GM18909 (cell line): Measurements from ENCODE around the gene TP53AIP1.

ENCODE experiments used
- ATAC-seq: cut with Tn5 transposase; IDR thresholded peaks from one replicate; pipeline ENCODE4 v1.9.1; 2021; ENCODE audit warnings: mild to moderate bottlenecking; ENCODE audit not compliant: unreplicated experiment, poor library complexity

Gene TP53AIP1

GRCh38 chr11:128946648-128947047 is 4.0 kb upstream of the TP53AIP1 start:
- no peak for ATAC-seq

DNA sequence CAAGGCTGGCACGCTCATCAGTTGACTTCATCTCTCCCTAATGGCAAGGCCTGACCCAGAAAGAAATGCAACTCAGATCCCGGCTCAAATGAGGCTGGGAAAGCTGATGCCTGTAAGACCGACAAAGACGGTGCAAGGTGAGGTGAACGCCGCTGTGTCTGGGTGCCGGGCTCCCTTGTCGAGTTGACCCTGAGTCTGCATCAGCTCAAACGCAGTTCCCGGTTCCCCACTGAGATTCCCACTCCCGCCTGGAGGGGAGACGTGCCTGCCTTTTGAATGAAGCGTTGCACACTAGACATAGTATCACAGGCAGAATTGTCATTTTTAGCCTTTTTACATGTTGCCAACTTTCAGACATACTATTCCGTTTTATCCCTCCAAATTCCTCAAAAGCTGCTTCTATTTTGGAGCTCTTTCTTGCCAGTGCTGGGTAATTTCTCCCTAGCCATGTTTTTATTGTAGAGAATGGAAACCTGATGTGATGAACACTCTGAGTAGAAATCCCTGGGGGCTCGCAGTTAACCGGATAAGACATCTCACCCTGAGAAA is 831 bp upstream of the TP53AIP1 start:
- ATAC-seq, result no peak

DNA sequence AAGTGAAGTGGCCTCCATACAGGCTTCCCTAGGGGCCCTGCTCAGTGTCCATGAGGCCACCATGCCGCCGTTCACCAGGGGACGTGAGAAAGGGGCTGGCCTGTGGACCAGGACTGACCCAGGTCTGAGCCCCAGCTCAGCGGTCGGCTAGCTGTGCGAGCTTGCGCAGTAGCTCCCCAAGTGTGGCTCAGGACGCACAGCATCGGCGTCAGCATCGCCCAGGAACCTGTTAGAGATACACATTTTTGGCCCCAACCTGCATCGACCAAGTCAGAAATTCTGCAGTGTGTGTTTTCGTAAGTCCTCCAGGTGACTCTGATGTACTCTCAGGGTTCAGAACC is 429 bp downstream of the TP53AIP1 start:
- no peak for ATAC-seq

DNA sequence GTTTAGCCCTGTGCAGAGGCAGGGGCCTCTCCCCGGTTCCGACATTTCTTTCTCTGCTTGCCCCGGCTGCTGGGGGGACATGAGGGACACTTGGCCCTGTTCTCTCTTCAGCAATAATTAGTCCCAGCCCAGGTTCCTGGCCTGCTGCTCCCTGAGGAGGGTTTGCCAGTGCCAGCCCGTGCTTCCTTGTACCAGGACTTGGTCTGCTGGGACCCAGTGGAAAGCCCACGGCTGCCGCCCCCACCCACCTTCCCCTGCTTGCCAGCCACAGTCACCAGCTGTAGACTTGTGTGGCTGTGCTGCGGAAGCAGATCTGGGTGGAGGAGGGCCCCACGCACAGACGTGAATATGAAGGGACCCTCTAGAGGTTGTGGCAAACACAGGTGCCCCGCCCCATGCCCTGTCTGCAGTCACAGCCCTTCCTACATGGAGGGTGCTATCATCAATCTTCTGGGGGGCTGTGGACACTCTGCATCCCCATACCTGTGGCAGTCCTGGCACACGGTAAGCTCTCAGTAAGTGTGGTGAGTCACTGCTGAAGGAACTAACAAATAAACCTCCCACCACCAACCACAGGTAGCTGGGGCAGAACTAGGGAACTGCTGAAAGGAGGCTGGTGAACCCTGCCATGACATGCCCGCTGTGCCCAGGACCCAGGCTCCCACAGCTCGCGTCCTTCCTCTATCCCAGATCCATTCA is 949 bp downstream of the TP53AIP1 start:
- ATAC-seq, result no peak

GRCh38 chr11:128941110-128941509 is 1.6 kb downstream of the TP53AIP1 start:
- no peak for ATAC-seq

DNA sequence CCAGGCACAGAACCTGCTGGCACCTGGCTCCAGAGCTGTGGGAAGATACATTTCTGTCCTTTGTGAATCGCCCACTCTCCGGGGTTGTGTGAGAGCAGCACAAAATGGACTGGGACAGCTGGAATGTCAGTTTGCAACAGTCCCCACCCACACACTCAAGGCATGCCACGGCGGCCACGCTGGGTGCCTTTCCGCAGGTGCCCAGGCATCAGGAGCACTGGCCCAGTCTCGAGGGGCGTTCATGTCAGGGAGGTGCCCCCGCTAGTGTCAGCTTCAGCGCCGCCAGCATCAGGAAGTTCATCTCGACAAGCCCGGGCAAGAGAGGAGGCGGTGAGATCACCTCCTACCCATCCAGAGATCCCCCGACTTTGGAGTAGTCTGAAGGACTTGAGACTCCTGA is 2.1 kb downstream of the TP53AIP1 start:
- ATAC-seq, result no peak

DNA sequence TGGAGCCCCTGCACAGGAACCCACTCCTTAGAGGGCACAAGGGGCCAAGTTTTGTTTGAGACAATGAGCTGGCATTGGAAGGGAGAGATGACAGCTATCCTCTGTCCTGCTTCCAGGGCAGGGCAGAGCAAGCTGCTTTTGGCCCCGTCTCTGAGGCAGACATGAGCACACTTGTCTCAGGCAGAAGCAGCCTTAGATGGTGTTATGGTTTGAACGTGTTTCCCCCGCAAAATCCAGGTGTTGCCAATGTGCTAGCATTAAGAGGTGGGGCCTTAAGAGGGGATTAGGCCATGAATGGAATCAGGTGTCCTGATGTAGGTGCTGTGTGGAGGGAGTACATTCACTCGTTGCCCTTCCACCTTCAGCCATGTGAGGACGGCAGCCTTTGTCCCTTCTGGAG is 2.5 kb downstream of the TP53AIP1 start:
- no peak for ATAC-seq

- ATAC-seq, result no peak
Observed at GRCh38 chr11:128939591-128939990, 3.1 kb downstream of the TP53AIP1 start.

- ATAC-seq, result no peak
Observed at GRCh38 chr11:128938156-128938885, 4.3 kb downstream of the TP53AIP1 start.

- no peak for ATAC-seq
Observed at GRCh38 chr11:128937480-128937879, 5.2 kb downstream of the TP53AIP1 start.

DNA sequence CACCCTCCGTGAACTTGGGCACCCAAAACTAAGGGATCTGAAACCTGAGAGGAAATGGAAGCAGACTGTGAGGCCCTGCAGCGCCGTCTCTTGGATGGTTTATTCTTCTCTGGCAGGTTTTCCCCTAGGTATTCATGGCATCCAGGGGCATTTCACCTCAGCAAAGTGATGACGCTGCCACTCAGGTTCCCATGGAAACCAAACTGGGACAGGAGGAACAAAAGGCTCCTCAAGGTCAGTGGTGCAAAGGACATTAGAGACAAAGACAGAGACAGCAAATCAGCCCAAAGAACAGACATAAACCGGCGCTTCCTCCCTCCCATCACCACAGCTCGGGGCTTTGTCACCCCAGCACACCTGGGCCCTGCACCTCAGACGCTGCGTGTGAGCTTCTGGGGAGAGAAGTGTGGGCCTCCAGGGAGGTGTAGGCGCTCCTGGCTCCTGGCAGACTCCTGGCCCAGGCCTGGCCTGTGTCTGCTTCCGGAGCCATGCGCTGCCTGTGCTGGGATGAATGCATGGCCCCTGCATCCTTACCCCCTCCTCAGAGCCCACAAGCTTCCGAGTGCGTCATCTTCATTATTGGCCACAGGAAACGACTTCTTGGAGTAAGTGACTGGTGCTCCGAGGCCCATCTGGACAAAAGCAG is 5.9 kb downstream of the TP53AIP1 start:
- no peak for ATAC-seq

DNA sequence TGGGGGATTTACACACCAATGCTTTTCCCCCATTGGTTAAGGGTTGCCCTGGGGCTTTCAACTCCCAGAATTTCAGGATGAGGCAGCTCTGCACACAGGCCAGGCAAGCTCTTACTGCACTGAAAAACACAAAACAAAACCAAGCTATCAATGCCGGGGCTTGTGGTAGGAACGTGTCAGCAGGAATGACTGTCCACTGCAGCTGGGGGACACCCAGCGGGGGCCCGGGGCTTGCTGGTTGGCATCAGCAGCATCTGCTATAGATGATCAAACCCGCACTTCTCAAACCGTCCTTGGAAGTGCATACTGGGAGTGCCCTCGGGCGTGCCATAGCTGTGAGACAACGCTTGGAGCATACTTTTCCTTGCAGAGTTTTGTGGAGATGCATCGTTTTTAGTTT is 7.7 kb downstream of the TP53AIP1 start:
- ATAC-seq, result no peak

DNA sequence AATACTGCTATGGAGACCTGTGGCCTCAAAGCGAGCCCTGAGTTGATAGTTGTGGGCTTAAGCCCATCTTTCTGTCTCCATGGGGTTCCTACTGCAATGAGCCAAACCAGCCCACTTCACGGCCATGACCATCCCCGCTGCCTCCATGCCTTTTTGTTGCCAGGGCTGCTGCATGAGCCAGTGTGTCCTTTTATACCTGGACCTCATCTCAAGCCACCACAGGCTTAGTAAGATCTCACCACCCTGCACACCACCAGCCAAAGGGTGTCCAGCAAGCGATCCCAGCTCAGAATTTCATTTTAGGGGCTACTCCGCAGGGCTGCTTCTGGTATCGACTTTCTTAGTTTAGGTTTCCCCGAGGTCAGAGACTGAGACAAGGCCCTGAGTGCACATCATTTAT is 8.3 kb downstream of the TP53AIP1 start:
- ATAC-seq, result no peak

DNA sequence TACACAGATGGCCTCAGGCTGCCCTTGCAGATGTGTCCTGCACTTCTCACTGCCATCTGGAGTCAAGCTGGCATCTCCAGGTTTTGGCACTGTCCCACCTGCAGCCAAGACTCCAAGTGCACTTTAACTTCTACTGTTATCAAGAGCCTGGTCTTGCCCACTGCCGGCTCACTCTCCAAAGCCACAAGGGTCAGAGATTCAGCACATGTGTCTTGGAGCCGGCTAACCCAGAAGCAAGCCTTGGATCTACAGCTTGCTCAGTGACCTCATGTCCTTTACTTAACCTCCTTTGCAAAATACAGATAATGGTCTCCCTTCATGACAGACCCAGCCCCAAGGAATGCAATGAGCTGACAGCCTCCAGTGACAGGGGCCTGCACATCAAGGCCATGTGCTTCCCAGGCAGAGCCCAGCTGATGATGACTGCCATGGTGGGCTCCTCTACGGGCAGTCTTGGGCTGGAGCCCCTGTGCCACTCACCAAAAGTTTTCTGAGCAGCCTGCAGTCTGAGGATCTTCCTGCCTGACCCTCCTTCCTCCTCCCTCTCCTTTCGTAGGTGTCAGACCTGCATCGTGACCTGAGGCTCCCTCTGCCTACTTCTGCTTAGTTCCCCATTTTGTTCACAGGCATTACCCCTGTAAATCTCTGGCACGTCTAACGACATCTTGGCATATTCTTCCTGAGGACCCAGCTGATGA is 9.0 kb downstream of the TP53AIP1 start:
- no peak for ATAC-seq

- no peak for ATAC-seq
Observed at GRCh38 chr11:128931668-128932067, 11.0 kb downstream of the TP53AIP1 start.

DNA sequence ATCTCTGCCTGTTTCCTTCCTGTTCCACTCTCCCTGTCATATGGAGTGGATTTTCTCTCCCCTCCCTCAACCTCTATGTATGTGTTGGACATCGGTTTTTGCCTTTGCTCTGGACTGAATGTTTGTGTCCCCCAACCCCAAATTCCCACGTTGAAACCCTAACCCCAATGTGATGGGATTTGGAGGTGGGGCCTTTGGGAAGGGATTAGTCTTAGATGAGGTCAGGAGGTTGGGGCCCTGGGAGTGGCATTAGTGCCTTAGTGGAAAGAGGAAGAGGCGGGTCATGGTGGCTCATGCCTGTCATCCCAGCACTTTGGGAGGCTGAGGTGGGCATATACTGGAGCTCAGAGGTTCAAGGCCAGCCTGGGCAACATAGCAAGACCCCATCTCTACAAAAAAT is 11.6 kb downstream of the TP53AIP1 start:
- ATAC-seq, result no peak

GRCh38 chr11:128929991-128930390 is 12.7 kb downstream of the TP53AIP1 start:
- no peak for ATAC-seq

DNA sequence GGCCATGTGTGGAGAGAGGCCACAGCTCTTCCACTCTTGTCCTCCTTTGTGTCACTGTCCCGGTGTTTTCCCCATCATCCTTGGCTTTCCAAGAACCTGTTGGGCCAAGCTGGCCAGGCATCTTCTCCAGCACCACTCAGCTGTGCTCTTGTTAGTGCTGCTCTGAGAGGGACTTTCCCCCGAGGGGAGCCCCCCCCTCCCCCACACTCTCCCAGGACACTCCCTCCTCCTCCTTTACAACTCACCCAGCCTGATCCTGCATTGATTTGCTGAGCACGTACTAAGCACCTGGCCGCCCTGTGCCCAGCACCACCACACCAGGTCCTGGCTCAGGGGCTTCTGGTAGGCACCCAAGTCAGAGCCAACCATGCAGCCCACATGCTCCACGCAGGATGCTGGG is 13.2 kb downstream of the TP53AIP1 start:
- ATAC-seq, result no peak

- peak; percentile 99 for ATAC-seq
Observed at GRCh38 chr11:128928400-128928799, 14.3 kb downstream of the TP53AIP1 start.

DNA sequence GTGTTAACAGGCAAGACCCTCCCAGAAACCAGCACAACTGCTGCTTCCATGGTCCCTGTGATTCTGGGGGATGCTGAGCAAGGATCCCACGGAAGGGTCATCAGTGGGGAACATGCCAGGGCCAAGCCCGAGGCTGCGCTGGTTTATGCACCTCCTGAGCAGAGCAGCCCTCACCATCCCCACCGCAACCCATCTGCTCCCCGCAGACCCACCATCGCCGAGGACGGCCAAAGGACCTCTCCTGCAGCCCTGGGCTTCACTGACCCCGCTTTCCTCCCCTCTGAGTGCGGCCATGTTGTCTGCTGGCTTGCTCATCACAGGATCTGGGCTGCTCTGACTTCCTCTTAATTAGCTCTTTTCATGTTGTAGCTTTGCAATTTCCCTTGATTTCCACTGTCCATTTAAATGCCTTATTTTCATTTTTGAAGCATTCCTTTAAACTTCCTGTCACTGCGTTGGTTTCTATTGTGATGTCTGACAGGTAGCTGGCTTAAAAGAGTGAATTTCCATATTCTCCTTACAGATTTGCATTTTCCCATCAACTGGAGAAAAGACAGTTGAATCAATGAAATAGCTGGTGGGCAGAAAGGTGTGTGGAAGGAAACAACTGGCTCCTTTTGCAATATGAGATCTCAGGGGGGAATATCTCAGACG is 14.9 kb downstream of the TP53AIP1 start:
- ATAC-seq, result no peak
